Brain microvascular endothelial cell (primary cell): ENCODE results near the gene TMEM9B.

ENCODE experiments used
- DNase-seq: peaks from one replicate; pipeline ENCODE4 v3.0.0-alpha.2; 2020
- H3K27ac ChIP-seq: fragments of 250-450 bp; sonication (Bioruptor Pico); 2 replicates; pipeline ENCODE4 v1.5.1; 2020; ENCODE audit warnings: mild to moderate bottlenecking, moderate library complexity
- H3K27me3 ChIP-seq: fragments of 250-450 bp; sonication (Bioruptor Pico); replicated peaks from 2 replicates; pipeline ENCODE4 v1.5.1; 2020; ENCODE audit warnings: mild to moderate bottlenecking
- H3K36me3 ChIP-seq: fragments of 250-450 bp; sonication (Bioruptor Pico); replicated peaks from 2 replicates; pipeline ENCODE4 v1.5.1; 2020; ENCODE audit warnings: mild to moderate bottlenecking
- H3K4me3 ChIP-seq: 2 replicates; pipeline ENCODE4 v1.5.1; 2011; ENCODE audit warnings: low read depth, mild to moderate bottlenecking, control low read depth, low read length, moderate library complexity
- in situ Hi-C: cut with HindIII; loops from 2 replicates; pipeline ENCODE4 v1.10.0; 2017; ENCODE audit warnings: low sequenced_read_pairs, low pct_ligation_motif_present
- TF ChIP-seq, protein P1 (sequence below): IDR thresholded peaks from 2 replicates; pipeline ENCODE4 v1.5.1; 2011; ENCODE audit warnings: low read depth, mild to moderate bottlenecking, moderate library complexity, low read length, control low read depth, inconsistent platforms; ENCODE audit errors: missing control alignments

TMEM9B gene

GRCh38 chr11:8911029-8911823, 53.0 kb downstream of the TMEM9B start, which contains the start of gene AKIP1:
AKIP1 (plus strand) TSS chr11:8911189; CDS start chr11:8911450, 261 bp downstream.
- in situ Hi-C loops, result no loop called here
- H3K27me3 ChIP-seq, result no peaks in the 10 kb centered on the region
- DNase-seq, result peak; percentile 87
- TF ChIP-seq, protein P1, sequence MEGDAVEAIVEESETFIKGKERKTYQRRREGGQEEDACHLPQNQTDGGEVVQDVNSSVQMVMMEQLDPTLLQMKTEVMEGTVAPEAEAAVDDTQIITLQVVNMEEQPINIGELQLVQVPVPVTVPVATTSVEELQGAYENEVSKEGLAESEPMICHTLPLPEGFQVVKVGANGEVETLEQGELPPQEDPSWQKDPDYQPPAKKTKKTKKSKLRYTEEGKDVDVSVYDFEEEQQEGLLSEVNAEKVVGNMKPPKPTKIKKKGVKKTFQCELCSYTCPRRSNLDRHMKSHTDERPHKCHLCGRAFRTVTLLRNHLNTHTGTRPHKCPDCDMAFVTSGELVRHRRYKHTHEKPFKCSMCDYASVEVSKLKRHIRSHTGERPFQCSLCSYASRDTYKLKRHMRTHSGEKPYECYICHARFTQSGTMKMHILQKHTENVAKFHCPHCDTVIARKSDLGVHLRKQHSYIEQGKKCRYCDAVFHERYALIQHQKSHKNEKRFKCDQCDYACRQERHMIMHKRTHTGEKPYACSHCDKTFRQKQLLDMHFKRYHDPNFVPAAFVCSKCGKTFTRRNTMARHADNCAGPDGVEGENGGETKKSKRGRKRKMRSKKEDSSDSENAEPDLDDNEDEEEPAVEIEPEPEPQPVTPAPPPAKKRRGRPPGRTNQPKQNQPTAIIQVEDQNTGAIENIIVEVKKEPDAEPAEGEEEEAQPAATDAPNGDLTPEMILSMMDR, result peak; percentile 5
- H3K36me3 ChIP-seq, result peaks cover 6% of the 10 kb centered on the region
- peak within 1 kb of the TSS; percentile 71 for H3K27ac ChIP-seq
- peak within 1 kb of the TSS; percentile 85 for H3K4me3 ChIP-seq

DNA sequence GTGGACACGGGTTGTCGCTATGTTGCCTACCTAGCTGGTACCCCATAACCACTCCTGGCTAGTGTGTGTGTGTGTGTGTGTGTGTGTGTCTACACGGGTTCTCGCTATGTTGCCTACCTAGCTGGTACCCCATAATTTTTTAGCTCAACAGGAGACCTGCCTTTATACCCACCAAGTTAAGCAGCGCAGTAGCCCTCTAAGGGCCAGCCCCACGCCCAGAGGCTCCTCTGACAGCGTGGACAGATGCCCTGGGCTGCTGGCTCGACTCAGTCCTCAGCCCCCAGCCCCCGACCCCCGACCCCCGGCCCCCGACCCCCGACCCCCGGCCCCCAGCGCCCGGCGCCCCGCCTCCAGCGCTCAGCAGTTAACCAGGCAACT, 53.6 kb downstream of the TMEM9B start:
- peaks cover 3% of the 10 kb centered on the region for H3K36me3 ChIP-seq
- DNase-seq, result no peak
- H3K27me3 ChIP-seq, result no peaks in the 10 kb centered on the region
- TF ChIP-seq, protein P1, result no peak
- in situ Hi-C loops, result no loop called here
- peak overlapping the region; percentile 85 for H3K4me3 ChIP-seq
- no peak overlapping the region for H3K27ac ChIP-seq

- TF ChIP-seq, protein P1, result no peak
- in situ Hi-C loops, result no loop called here
- no peak overlapping the region for H3K4me3 ChIP-seq
- no peaks in the 10 kb centered on the region for H3K36me3 ChIP-seq
- H3K27me3 ChIP-seq, result no peaks in the 10 kb centered on the region
- DNase-seq, result no peak
- no peak overlapping the region for H3K27ac ChIP-seq
Measured at GRCh38 chr11:8908099-8908498, 56.1 kb downstream of the TMEM9B start.

- Histone ChIP-seq H3K4me3 (no peak overlapping the region), H3K36me3 (no peaks in the 10 kb centered on the region), H3K27me3 (no peaks in the 10 kb centered on the region), H3K27ac (no peak overlapping the region)
- no peak for DNase-seq
- in situ Hi-C loops, result no loop called here
- TF ChIP-seq, protein P1, result no peak
Measured at GRCh38 chr11:8907116-8907515, 57.1 kb downstream of the TMEM9B start.

GRCh38 chr11:8905528-8906165, 58.6 kb downstream of the TMEM9B start:
- DNase-seq, result peak; percentile 87
- TF ChIP-seq, protein P1, result no peak
- Histone ChIP-seq H3K27me3 (no peaks in the 10 kb centered on the region), H3K4me3 (no peak overlapping the region), H3K36me3 (no peaks in the 10 kb centered on the region), H3K27ac (peak overlapping the region; percentile 52)
- in situ Hi-C loops, result no loop called here
